OCI-LY3 (cell line): Measurements from ENCODE around the gene NRG2.

Source experiments
- H2AFZ ChIP-seq: fragments of 200-600, 300-600 bp; shearing (Covaris generic); 2 replicates; pipeline ENCODE4 v1.6.0; 2014; ENCODE audit warnings: antibody characterized with exemption, low read depth, low read length
- H3K27ac ChIP-seq: fragments of 200-600, 300-600 bp; sonication (generic); 2 replicates; pipeline ENCODE4 v1.5.1; 2014; ENCODE audit warnings: mild to moderate bottlenecking, low read length, moderate library complexity, mixed read lengths
- H3K27me3 ChIP-seq: fragments of 200-600, 300-600 bp; sonication (generic); 2 replicates; pipeline ENCODE4 v1.6.1; 2014; ENCODE audit warnings: low read depth, low read length, mixed read lengths
- H3K36me3 ChIP-seq: fragments of 200-600, 300-600 bp; sonication (generic); replicated peaks from 2 replicates; pipeline ENCODE3; 2014; ENCODE audit warnings: low read depth, low read length, mixed read lengths
- H3K4me1 ChIP-seq: fragments of 300-600, 200-600 bp; sonication (generic); 2 replicates; pipeline ENCODE4 v1.6.1; 2014; ENCODE audit warnings: low read length, mixed read lengths
- H3K4me2 ChIP-seq: fragments of 200-600, 300-600 bp; sonication (generic); 2 replicates; pipeline ENCODE4 v1.6.1; 2014; ENCODE audit warnings: low read length, mixed read lengths
- H3K4me3 ChIP-seq: fragments of 300-600, 200-600 bp; sonication (generic); 2 replicates; pipeline ENCODE4 v1.5.1; 2014; ENCODE audit warnings: antibody characterized with exemption, mild to moderate bottlenecking, low read length, moderate library complexity
- H3K79me2 ChIP-seq: fragments of 300-600, 200-600 bp; shearing (Covaris generic); 2 replicates; pipeline ENCODE4 v1.6.1; 2014; ENCODE audit warnings: mild to moderate bottlenecking, low read length, mixed read lengths
- H3K9ac ChIP-seq: fragments of 300-600, 200-600 bp; shearing (Covaris generic); 2 replicates; pipeline ENCODE4 v1.6.0; 2014; ENCODE audit warnings: mild to moderate bottlenecking, low read length, moderate library complexity
- H3K9me3 ChIP-seq: fragments of 200-600, 300-600 bp; shearing (Covaris generic); 2 replicates; pipeline ENCODE4 v1.6.1; 2014; ENCODE audit warnings: low read length, mixed read lengths; ENCODE audit not compliant: insufficient read depth
- H4K20me1 ChIP-seq: fragments of 200-600, 300-600 bp; sonication (generic); 2 replicates; pipeline ENCODE4 v1.6.1; 2016; ENCODE audit warnings: low read length, mixed read lengths; ENCODE audit not compliant: insufficient read depth
- CTCF ChIP-seq: fragments of 200-600, 300-600 bp; sonication (generic); IDR thresholded peaks from 2 replicates; pipeline ENCODE4 v1.5.1; 2014; ENCODE audit warnings: antibody characterized with exemption, low read length, low read depth
- EZH2phosphoT487 ChIP-seq: fragments of 200-600 bp; shearing (Covaris generic); IDR thresholded peaks from 2 replicates; pipeline ENCODE4 v1.6.1; 2018; ENCODE audit warnings: antibody characterized with exemption, mixed run types, low read depth

The NRG2 gene

GRCh38 chr5:139872851-139873794, 170.0 kb downstream of the NRG2 start:
- Histone ChIP-seq H3K9ac (no peak overlapping the region), H2AFZ (no peak overlapping the region)

GRCh38 chr5:139872052-139872766, 170.9 kb downstream of the NRG2 start:
- peak; percentile 32; the same call in 1 of the 2 replicates for TF ChIP-seq CTCF
- TF ChIP-seq EZH2phosphoT487 = no peak
- Histone ChIP-seq H3K27ac (no peak overlapping the region), H3K9me3 (no peaks in the 10 kb centered on the region), H3K9ac (no peak overlapping the region), H3K4me1 (no peaks in the 10 kb centered on the region), H2AFZ (no peak overlapping the region), H3K4me3 (no peak overlapping the region), H3K79me2 (no peaks in the 10 kb centered on the region), H4K20me1 (no peaks in the 10 kb centered on the region), H3K36me3 (no peaks in the 10 kb centered on the region), H3K27me3 (no peaks in the 10 kb centered on the region), H3K4me2 (no peak overlapping the region)

More at GRCh38 chr5:139872851-139873794, 170.0 kb downstream of the NRG2 start:
- Histone ChIP-seq H3K79me2 (no peaks in the 10 kb centered on the region), H3K4me2 (no peak overlapping the region), H3K36me3 (no peaks in the 10 kb centered on the region), H3K27me3 (no peaks in the 10 kb centered on the region), H3K4me1 (no peaks in the 10 kb centered on the region), H4K20me1 (no peaks in the 10 kb centered on the region), H3K4me3 (no peak overlapping the region), H3K27ac (no peak overlapping the region), H3K9me3 (no peaks in the 10 kb centered on the region)
- TF ChIP-seq CTCF (no peak), EZH2phosphoT487 (no peak)

GRCh38 chr5:139871614-139872013, 171.5 kb downstream of the NRG2 start:
- no peak overlapping the region for H3K27ac ChIP-seq
- no peak overlapping the region for H3K4me2 ChIP-seq
- H3K9ac ChIP-seq = no peak overlapping the region
- no peaks in the 10 kb centered on the region for H3K4me1 ChIP-seq
- H3K36me3 ChIP-seq = no peaks in the 10 kb centered on the region
- TF ChIP-seq CTCF = no peak
- no peak for TF ChIP-seq EZH2phosphoT487
- no peaks in the 10 kb centered on the region for H3K9me3 ChIP-seq
- 0 out of 2 replicates have a peak, but pooled peaks cover 1% of the 10 kb centered on the region for H3K27me3 ChIP-seq
- no peak overlapping the region for H2AFZ ChIP-seq
- H4K20me1 ChIP-seq = no peaks in the 10 kb centered on the region
- no peak overlapping the region for H3K4me3 ChIP-seq
- no peaks in the 10 kb centered on the region for H3K79me2 ChIP-seq

GRCh38 chr5:139870677-139871076, 172.4 kb downstream of the NRG2 start:
- TF ChIP-seq CTCF (no peak), EZH2phosphoT487 (no peak)
- no peaks in the 10 kb centered on the region for H3K79me2 ChIP-seq
- no peak overlapping the region for H3K4me3 ChIP-seq
- no peak overlapping the region for H3K9ac ChIP-seq
- 0 out of 2 replicates have a peak, but pooled peaks cover 3% of the 10 kb centered on the region for H3K27me3 ChIP-seq
- no peak overlapping the region for H3K27ac ChIP-seq
- H3K4me1 ChIP-seq = no peaks in the 10 kb centered on the region
- no peaks in the 10 kb centered on the region for H3K9me3 ChIP-seq
- H2AFZ ChIP-seq = no peak overlapping the region
- no peak overlapping the region for H3K4me2 ChIP-seq
- H4K20me1 ChIP-seq = no peaks in the 10 kb centered on the region
- no peaks in the 10 kb centered on the region for H3K36me3 ChIP-seq
